OCI-LY3 (cell line): Measurements from ENCODE around the gene ZNF148.
"Not testable (repeated sequence)": the region's sequence is repeated elsewhere in the genome, so short reads cannot be mapped to it uniquely, and the experiment has no call there.

Experiments used
- H2AFZ ChIP-seq: fragments of 200-600, 300-600 bp; shearing (Covaris generic); 2 replicates; pipeline ENCODE4 v1.6.0; 2014; ENCODE audit warnings: antibody characterized with exemption, low read depth, low read length
- H3K27ac ChIP-seq: fragments of 200-600, 300-600 bp; sonication (generic); 2 replicates; pipeline ENCODE4 v1.5.1; 2014; ENCODE audit warnings: mild to moderate bottlenecking, low read length, moderate library complexity, mixed read lengths
- H3K27me3 ChIP-seq: fragments of 200-600, 300-600 bp; sonication (generic); 2 replicates; pipeline ENCODE4 v1.6.1; 2014; ENCODE audit warnings: low read depth, low read length, mixed read lengths
- H3K36me3 ChIP-seq: fragments of 200-600, 300-600 bp; sonication (generic); replicated peaks from 2 replicates; pipeline ENCODE3; 2014; ENCODE audit warnings: low read depth, low read length, mixed read lengths
- H3K4me1 ChIP-seq: fragments of 300-600, 200-600 bp; sonication (generic); 2 replicates; pipeline ENCODE4 v1.6.1; 2014; ENCODE audit warnings: low read length, mixed read lengths
- H3K4me2 ChIP-seq: fragments of 200-600, 300-600 bp; sonication (generic); 2 replicates; pipeline ENCODE4 v1.6.1; 2014; ENCODE audit warnings: low read length, mixed read lengths
- H3K4me3 ChIP-seq: fragments of 300-600, 200-600 bp; sonication (generic); 2 replicates; pipeline ENCODE4 v1.5.1; 2014; ENCODE audit warnings: antibody characterized with exemption, mild to moderate bottlenecking, low read length, moderate library complexity
- H3K79me2 ChIP-seq: fragments of 300-600, 200-600 bp; shearing (Covaris generic); 2 replicates; pipeline ENCODE4 v1.6.1; 2014; ENCODE audit warnings: mild to moderate bottlenecking, low read length, mixed read lengths
- H3K9ac ChIP-seq: fragments of 300-600, 200-600 bp; shearing (Covaris generic); 2 replicates; pipeline ENCODE4 v1.6.0; 2014; ENCODE audit warnings: mild to moderate bottlenecking, low read length, moderate library complexity
- H3K9me3 ChIP-seq: fragments of 200-600, 300-600 bp; shearing (Covaris generic); 2 replicates; pipeline ENCODE4 v1.6.1; 2014; ENCODE audit warnings: low read length, mixed read lengths; ENCODE audit not compliant: insufficient read depth
- H4K20me1 ChIP-seq: fragments of 200-600, 300-600 bp; sonication (generic); 2 replicates; pipeline ENCODE4 v1.6.1; 2016; ENCODE audit warnings: low read length, mixed read lengths; ENCODE audit not compliant: insufficient read depth
- EZH2phosphoT487 ChIP-seq: fragments of 200-600 bp; shearing (Covaris generic); IDR thresholded peaks from 2 replicates; pipeline ENCODE4 v1.6.1; 2018; ENCODE audit warnings: antibody characterized with exemption, mixed run types, low read depth
- TF ChIP-seq, protein P1 (sequence below): fragments of 200-600, 300-600 bp; sonication (generic); IDR thresholded peaks from 2 replicates; pipeline ENCODE4 v1.5.1; 2014; ENCODE audit warnings: antibody characterized with exemption, low read length, low read depth

The ZNF148 gene

DNA sequence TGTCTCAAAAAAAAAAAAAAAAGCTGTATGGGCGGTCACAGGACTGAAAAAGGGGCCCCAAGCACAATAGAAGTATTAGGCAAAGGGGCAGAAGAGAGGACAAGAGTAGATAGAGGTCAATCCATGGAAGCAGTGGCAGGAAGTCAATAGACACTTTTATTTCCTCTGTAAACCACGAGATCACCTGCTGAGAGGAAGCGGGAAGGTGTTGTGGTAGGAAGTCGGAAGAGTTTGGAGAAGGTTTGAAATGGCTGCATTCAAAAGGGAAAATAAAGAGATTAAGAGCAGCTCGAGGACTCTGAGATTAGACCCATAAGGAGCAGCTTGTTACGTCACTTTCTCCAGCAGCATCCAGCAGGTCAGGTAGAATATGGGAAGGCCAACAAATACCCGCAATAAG, 14.2 kb upstream of the ZNF148 start:
- TF ChIP-seq, protein P1, sequence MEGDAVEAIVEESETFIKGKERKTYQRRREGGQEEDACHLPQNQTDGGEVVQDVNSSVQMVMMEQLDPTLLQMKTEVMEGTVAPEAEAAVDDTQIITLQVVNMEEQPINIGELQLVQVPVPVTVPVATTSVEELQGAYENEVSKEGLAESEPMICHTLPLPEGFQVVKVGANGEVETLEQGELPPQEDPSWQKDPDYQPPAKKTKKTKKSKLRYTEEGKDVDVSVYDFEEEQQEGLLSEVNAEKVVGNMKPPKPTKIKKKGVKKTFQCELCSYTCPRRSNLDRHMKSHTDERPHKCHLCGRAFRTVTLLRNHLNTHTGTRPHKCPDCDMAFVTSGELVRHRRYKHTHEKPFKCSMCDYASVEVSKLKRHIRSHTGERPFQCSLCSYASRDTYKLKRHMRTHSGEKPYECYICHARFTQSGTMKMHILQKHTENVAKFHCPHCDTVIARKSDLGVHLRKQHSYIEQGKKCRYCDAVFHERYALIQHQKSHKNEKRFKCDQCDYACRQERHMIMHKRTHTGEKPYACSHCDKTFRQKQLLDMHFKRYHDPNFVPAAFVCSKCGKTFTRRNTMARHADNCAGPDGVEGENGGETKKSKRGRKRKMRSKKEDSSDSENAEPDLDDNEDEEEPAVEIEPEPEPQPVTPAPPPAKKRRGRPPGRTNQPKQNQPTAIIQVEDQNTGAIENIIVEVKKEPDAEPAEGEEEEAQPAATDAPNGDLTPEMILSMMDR = no peak
- TF ChIP-seq EZH2phosphoT487 = no peak
- Histone ChIP-seq H3K27me3 (no peaks in the 10 kb centered on the region), H2AFZ (no peak overlapping the region), H3K4me1 (peaks cover 7% of the 10 kb centered on the region; the same call in 1 of the 2 replicates), H3K9me3 (no peaks in the 10 kb centered on the region), H3K79me2 (no peaks in the 10 kb centered on the region), H3K27ac (no peak overlapping the region), H3K36me3 (no peaks in the 10 kb centered on the region), H3K4me3 (no peak overlapping the region), H3K9ac (no peak overlapping the region), H4K20me1 (no peaks in the 10 kb centered on the region), H3K4me2 (peak overlapping the region; percentile 8; the same call in 1 of the 2 replicates)

- not testable (repeated sequence) for H4K20me1 ChIP-seq, H3K9me3 ChIP-seq, H3K27me3 ChIP-seq, H3K27ac ChIP-seq, H3K4me2 ChIP-seq, H3K4me3 ChIP-seq, H3K4me1 ChIP-seq, H3K36me3 ChIP-seq, H2AFZ ChIP-seq, H3K79me2 ChIP-seq, H3K9ac ChIP-seq
Observed at GRCh38 chr3:125388369-125388768, 13.2 kb upstream of the ZNF148 start.

DNA sequence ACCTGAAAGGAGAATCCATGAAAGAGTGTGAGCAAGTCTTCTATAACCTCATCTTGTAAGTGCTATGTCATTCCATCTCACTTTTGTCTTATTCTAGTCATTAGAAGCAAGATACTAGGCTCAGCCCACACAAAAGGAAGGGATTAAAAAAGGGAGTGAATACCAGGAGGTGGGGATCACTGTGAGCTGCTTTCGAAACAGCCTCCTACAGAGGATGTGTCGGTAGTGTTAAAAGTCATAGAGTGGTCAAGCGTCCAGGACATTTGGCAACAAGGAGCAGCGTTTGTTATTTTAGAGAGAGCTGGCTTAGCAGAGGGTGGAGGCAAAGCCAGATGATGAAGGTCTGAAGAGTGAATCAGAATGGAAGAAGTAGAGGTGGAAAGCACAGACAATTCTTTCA, 11.7 kb upstream of the ZNF148 start:
- H3K79me2 ChIP-seq = no peaks in the 10 kb centered on the region
- no peak overlapping the region for H3K9ac ChIP-seq

GRCh38 chr3:125383744-125384143, 8.6 kb upstream of the ZNF148 start:
- H4K20me1 ChIP-seq = no peaks in the 10 kb centered on the region
- H3K4me1 ChIP-seq = peaks cover 23% of the 10 kb centered on the region
- no peaks in the 10 kb centered on the region for H3K36me3 ChIP-seq
- H3K4me2 ChIP-seq = no peak overlapping the region
- TF ChIP-seq EZH2phosphoT487 = no peak
- TF ChIP-seq, protein P1 = no peak
- no peaks in the 10 kb centered on the region for H3K79me2 ChIP-seq
- H3K27me3 ChIP-seq = no peaks in the 10 kb centered on the region
- H3K9me3 ChIP-seq = no peaks in the 10 kb centered on the region
- H3K9ac ChIP-seq = no peak overlapping the region
- no peak overlapping the region for H3K4me3 ChIP-seq
- no peak overlapping the region for H3K27ac ChIP-seq
- no peak overlapping the region for H2AFZ ChIP-seq

More for the DNA sequence above, 11.7 kb upstream of the ZNF148 start:
- Histone ChIP-seq H3K4me3 (no peak overlapping the region), H3K27ac (no peak overlapping the region), H3K9me3 (no peaks in the 10 kb centered on the region), H3K27me3 (no peaks in the 10 kb centered on the region), H3K4me2 (no peak overlapping the region), H3K4me1 (peaks cover 13% of the 10 kb centered on the region), H3K36me3 (no peaks in the 10 kb centered on the region), H4K20me1 (no peaks in the 10 kb centered on the region), H2AFZ (no peak overlapping the region)
- TF ChIP-seq, protein P1 = no peak
- no peak for TF ChIP-seq EZH2phosphoT487

GRCh38 chr3:125382298-125382697, 7.2 kb upstream of the ZNF148 start:
- Histone ChIP-seq H3K4me2 (peak overlapping the region; percentile 88), H3K79me2 (no peaks in the 10 kb centered on the region), H2AFZ (peak overlapping the region; percentile 69; the same call in 1 of the 2 replicates), H3K27me3 (no peaks in the 10 kb centered on the region), H3K4me3 (peak overlapping the region; percentile 63; the same call in 1 of the 2 replicates), H3K4me1 (peaks cover 23% of the 10 kb centered on the region), H4K20me1 (no peaks in the 10 kb centered on the region), H3K9ac (peak overlapping the region; percentile 35; the same call in 1 of the 2 replicates), H3K27ac (no peak overlapping the region), H3K36me3 (no peaks in the 10 kb centered on the region), H3K9me3 (no peaks in the 10 kb centered on the region)
- TF ChIP-seq EZH2phosphoT487 = no peak
- TF ChIP-seq, protein P1 = no peak
